IMR-90 (cell line): Measurements from ENCODE around the gene TM4SF4. TPM values are rescaled to one million over a fixed set of nuclear protein-coding genes. Genes with fewer than 3 reads are reported as not detected.

Source experiments
- ATAC-seq: fragments of 200-7000 bp; cut with Tn5 transposase; 2 replicates; pipeline ENCODE4 v1.9.1; 2020; ENCODE audit warnings: low read depth, mild to moderate bottlenecking, moderate library complexity
- BruUV-seq: library from RNA; stranded (reverse); fragments of 400-500 nt; replicated peaks from 2 replicates; lab custom pipeline; 2021; lab: Mats Ljungman, UMichigan
- CTCF ChIA-PET: fragments of 300-600 bp; formaldehyde crosslinking; extraction: SDS; loops from one replicate; lab custom pipeline; 2021; ENCODE audit warnings: antibody characterized with exemption; lab: Yijun Ruan, JAX
- POLR2A ChIA-PET: fragments of 300-600 bp; sonication (Branson Sonifier 250); formaldehyde crosslinking; loops from one replicate; lab custom pipeline; 2022; ENCODE audit warnings: antibody characterized with exemption; ENCODE audit not compliant: unreplicated experiment; lab: Charles Lee
- DNase-seq: peaks from one replicate; pipeline ENCODE4 v3.0.0; 2013
- H2AFZ ChIP-seq: replicated peaks from 2 replicates; pipeline ENCODE3; 2013; ENCODE audit warnings: low read length, mild to moderate bottlenecking; ENCODE audit not compliant: poor library complexity
- H2AK5ac ChIP-seq: 2 replicates; pipeline ENCODE4 v1.6.1; 2013; ENCODE audit warnings: low read depth, low read length, inconsistent platforms
- H2AK9ac ChIP-seq: replicated peaks from 2 replicates; pipeline ENCODE3; 2013; ENCODE audit warnings: mild to moderate bottlenecking, low read depth, low read length, moderate library complexity; ENCODE audit not compliant: poor library complexity
- H2BK120ac ChIP-seq: 2 replicates; pipeline ENCODE4 v1.6.1; 2013; ENCODE audit warnings: low read depth, low read length, inconsistent platforms
- H2BK15ac ChIP-seq: 3 replicates; pipeline ENCODE4 v1.6.1; 2013; ENCODE audit warnings: low read depth, low read length, inconsistent platforms
- H2BK20ac ChIP-seq: 2 replicates; pipeline ENCODE4 v1.6.1; 2013; ENCODE audit warnings: low read depth, mild to moderate bottlenecking, inconsistent platforms, low read length, moderate library complexity
- H2BK5ac ChIP-seq: 2 replicates; pipeline ENCODE4 v1.6.1; 2013; ENCODE audit warnings: mild to moderate bottlenecking, low read depth, low read length, inconsistent platforms; ENCODE audit not compliant: poor library complexity, severe bottlenecking
- H3K14ac ChIP-seq: replicated peaks from 2 replicates; pipeline ENCODE4 v1.6.1; 2013; ENCODE audit warnings: low read depth, low read length, inconsistent platforms
- H3K18ac ChIP-seq: 2 replicates; pipeline ENCODE4 v1.6.1; 2013; ENCODE audit warnings: low read depth, low read length, control low read depth
- H3K23ac ChIP-seq: 2 replicates; pipeline ENCODE4 v1.6.1; 2013; ENCODE audit warnings: low read depth, low read length, inconsistent platforms
- H3K27ac ChIP-seq: 2 replicates; pipeline ENCODE4 v1.5.1; 2013; ENCODE audit warnings: mild to moderate bottlenecking, control low read depth, low read length; ENCODE audit not compliant: insufficient read depth
- H3K27me3 ChIP-seq: 2 replicates; pipeline ENCODE4 v1.6.1; 2013; ENCODE audit warnings: low read length; ENCODE audit not compliant: control insufficient read depth, insufficient read depth
- H3K36me3 ChIP-seq: 2 replicates; pipeline ENCODE4 v1.6.1; 2013; ENCODE audit warnings: low read length, mixed read lengths; ENCODE audit not compliant: control insufficient read depth, insufficient read depth
- H3K4ac ChIP-seq: 2 replicates; pipeline ENCODE4 v1.6.1; 2013; ENCODE audit warnings: low read depth, low read length, inconsistent platforms
- H3K4me1 ChIP-seq: 2 replicates; pipeline ENCODE4 v1.6.1; 2013; ENCODE audit warnings: low read length, mixed read lengths; ENCODE audit not compliant: control insufficient read depth, insufficient read depth
- H3K4me2 ChIP-seq: 2 replicates; pipeline ENCODE4 v1.6.1; 2013; ENCODE audit warnings: low read depth, mild to moderate bottlenecking, control low read depth, low read length, moderate library complexity
- H3K4me3 ChIP-seq: 2 replicates; pipeline ENCODE4 v1.5.1; 2013; ENCODE audit warnings: low read depth, mild to moderate bottlenecking, control low read depth, low read length, moderate library complexity; ENCODE audit not compliant: insufficient read depth
- H3K56ac ChIP-seq: 2 replicates; pipeline ENCODE4 v1.6.1; 2013; ENCODE audit warnings: low read length, inconsistent platforms; ENCODE audit not compliant: insufficient read depth; ENCODE audit errors: extremely low read depth
- H3K79me1 ChIP-seq, 2 experiments: 2 replicates each; pipeline ENCODE4 v1.6.1; 2013; ENCODE audit warnings: low read length in 2 of 2, inconsistent platforms in 1 of 2, low read depth in 1 of 2
- H3K9ac ChIP-seq: 2 replicates; pipeline ENCODE4 v1.6.1; 2013; ENCODE audit warnings: low read depth, low read length, control low read depth
- H3K9me1 ChIP-seq: 2 replicates; pipeline ENCODE4 v1.6.1; 2013; ENCODE audit warnings: low read length, inconsistent platforms; ENCODE audit not compliant: insufficient read depth
- H3K9me3 ChIP-seq: 2 replicates; pipeline ENCODE4 v1.6.1; 2013; ENCODE audit warnings: low read length; ENCODE audit not compliant: control insufficient read depth, insufficient read depth
- H4K20me1 ChIP-seq: 2 replicates; pipeline ENCODE4 v1.6.1; 2013; ENCODE audit warnings: low read length, inconsistent platforms; ENCODE audit not compliant: insufficient read depth
- H4K5ac ChIP-seq: 2 replicates; pipeline ENCODE4 v1.6.1; 2013; ENCODE audit warnings: mild to moderate bottlenecking, low read depth, low read length, control low read depth
- H4K8ac ChIP-seq, 2 experiments: 2 replicates each; pipeline ENCODE4 v1.6.1; 2013; ENCODE audit warnings: low read depth in 2 of 2, low read length in 2 of 2, control low read depth in 1 of 2, inconsistent platforms in 1 of 2
- H4K91ac ChIP-seq: 2 replicates; pipeline ENCODE4 v1.6.1; 2013; ENCODE audit warnings: low read depth, low read length, inconsistent platforms; ENCODE audit not compliant: insufficient read depth
- CEBPB ChIP-seq: IDR thresholded peaks from 2 replicates; pipeline ENCODE4 v1.6.1; 2012; ENCODE audit warnings: low read depth, low read length, improper control_type of control experiment
- FOS ChIP-seq: fragments of 150-350 bp; IDR thresholded peaks from 2 replicates; pipeline ENCODE4 v1.6.1; 2016; ENCODE audit warnings: low read depth, low read length
- RFX5 ChIP-seq: IDR thresholded peaks from 2 replicates; pipeline ENCODE4 v1.8.0; 2012; ENCODE audit warnings: low read depth, mild to moderate bottlenecking, low read length, moderate library complexity
- WGBS, 2 experiments: methylation state at CpG; one replicate each; pipeline versions ENCODE4 v1.1.5 to v1.1.7; 2013; ENCODE audit warnings: missing lambda C conversion rate in 2 of 2; ENCODE audit not compliant: insufficient read length in 1 of 2; ENCODE audit errors: extremely low coverage in 2 of 2; 5-methylcytosine and 5-hydroxymethylcytosine counted together
- dilution Hi-C: fragments of 300-500 bp; cut with HindIII; formaldehyde crosslinking; loops from one replicate; pipeline ENCODE4 v1.14.3; 2018; ENCODE audit warnings: low sequenced_read_pairs; ENCODE audit not compliant: unreplicated experiment
- in situ Hi-C: fragments of 300-500 bp; cut with MboI; formaldehyde crosslinking; loops from 3 replicates; pipeline ENCODE4 v1.14.3; 2019; ENCODE audit warnings: low sequenced_read_pairs, inconsistent platforms, mixed read lengths
- intact Hi-C: fragments of 100-400 bp; cut with micrococcal nuclease; formaldehyde crosslinking; loops from 2 replicates; pipeline ENCODE4 v1.10.0; 2022
- polyA plus RNA-seq, 3 experiments: library from polyadenylated mRNA; depleted of rRNA; stranded (reverse); fragments of >200 nt; gene quantifications; 2 replicates each; pipeline ENCODE4 v1.2.3, GENCODE V29; 2012; ENCODE audit warnings: low replicate concordance in 1 of 3
- total RNA-seq: library from RNA; depleted of rRNA; stranded (reverse); fragments of >200 nt; gene quantifications from 2 replicates; pipeline ENCODE4 v1.2.3, GENCODE V29; 2012

Gene TM4SF4
- total and polyA plus RNA-seq, 2 of the 4 experiments (the other 2 are of a cell fraction), result 0.60 to 1.6 TPM

DNA sequence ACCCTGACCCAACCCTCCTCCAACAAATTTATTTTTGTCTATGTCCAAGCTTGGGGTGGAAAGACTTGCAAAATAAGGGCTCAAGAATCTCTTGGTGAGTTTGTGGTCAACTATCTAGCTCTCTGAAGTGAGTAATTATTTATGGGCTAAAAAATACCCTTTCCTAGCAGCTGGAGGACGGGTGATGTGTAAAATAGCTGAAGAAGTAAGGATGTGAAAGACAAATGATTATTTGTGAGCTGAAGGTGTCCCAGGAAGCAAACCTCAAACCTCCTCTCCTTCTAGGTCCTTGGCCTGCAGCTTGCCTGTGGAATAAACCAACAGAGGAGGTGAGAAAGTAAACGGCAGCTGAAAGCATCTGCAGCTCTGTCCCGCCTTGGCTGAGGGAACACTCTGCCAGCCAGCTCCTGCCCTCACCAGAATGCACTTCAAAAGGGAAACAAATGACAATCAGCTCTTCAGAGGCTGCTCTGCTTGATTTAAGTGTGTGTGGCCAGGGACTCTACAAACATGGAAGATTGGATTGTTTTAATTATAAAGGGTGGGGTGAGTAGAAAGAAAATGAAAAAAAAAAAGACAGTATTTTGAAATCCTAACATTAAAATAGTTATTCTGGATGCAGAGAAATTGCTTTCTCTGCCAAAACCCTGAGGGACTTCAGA, 60.3 kb downstream of the TM4SF4 start:
- Histone ChIP-seq H3K27me3 (no peaks in the 10 kb centered on the region), H2BK15ac (peak overlapping the region; percentile 1; the same call in 1 of the 3 replicates), H2AFZ (no peak overlapping the region), H3K23ac (peak overlapping the region; percentile 77), H3K9me3 (no peaks in the 10 kb centered on the region), H3K4me2 (peak overlapping the region; percentile 18), H3K9me1 (peaks cover 19% of the 10 kb centered on the region), H4K20me1 (no peaks in the 10 kb centered on the region; the same call in 1 of the 2 replicates), H3K18ac (peak overlapping the region; percentile 0; the same call in 1 of the 2 replicates), H2AK5ac (peak overlapping the region; percentile 46; the same call in 1 of the 2 replicates), H4K8ac (peak overlapping the region in 1 of 2 experiments; percentile 28; a peak in 1 of 4 replicates), H3K4ac (peak overlapping the region; percentile 70), H2BK5ac (peak overlapping the region; percentile 56), H3K27ac (peak overlapping the region; percentile 19; the same call in 1 of the 2 replicates), H2BK20ac (peak overlapping the region; percentile 60; the same call in 1 of the 2 replicates), H3K14ac (peak overlapping the region; percentile 20), H3K36me3 (peaks cover 1% of the 10 kb centered on the region; the same call in 1 of the 2 replicates), H4K91ac (peak overlapping the region; percentile 60), H3K79me1 (peaks cover 33 to 76% of the 10 kb centered on the region in 2 experiments), H3K4me3 (no peak overlapping the region), H4K5ac (peak overlapping the region; percentile 2; the same call in 1 of the 2 replicates), H2BK120ac (peak overlapping the region; percentile 45), H3K9ac (no peak overlapping the region), H2AK9ac (peak overlapping the region; percentile 29), H3K4me1 (peaks cover 28% of the 10 kb centered on the region), H3K56ac (no peak overlapping the region)
- TF ChIP-seq RFX5, result no peak
- no peak for TF ChIP-seq FOS
- TF ChIP-seq CEBPB, result peak; percentile 46; the same call in 1 of the 2 replicates
- intact Hi-C loops (loop anchor here (5.0 kb wide), 1 partner anchor 122 kb away; the partner anchor contains the start of gene WWTR1), in situ Hi-C loops (no loop called here), dilution Hi-C loops (no loop called here)
- WGBS, 2 experiments, result no CpG with 5 or more reads among the region's 3 CpGs
- POLR2A ChIA-PET, result interaction anchor here (0.5 kb wide), 1 partner anchor 137 kb away, joined by 3 read pairs; no protein-coding TSS in a partner anchor
- CTCF ChIA-PET, result interaction anchor here (0.9 kb wide), 1 partner anchor 123 kb away, joined by 3 read pairs; the partner anchor contains the start of gene WWTR1
- peak; percentile 67 for DNase-seq
- ATAC-seq, result peak; percentile 42
- BruUV-seq, result no TSS peak
